ENCODE data around the gene DGKH. TPM values are rescaled to one million over a fixed set of nuclear protein-coding genes. Genes with fewer than 3 reads are reported as not detected.
"Not testable (repeated sequence)": the region's sequence is repeated elsewhere in the genome, so short reads cannot be mapped to it uniquely, and the experiment has no call there.

DGKH gene
- total RNA-seq, 3 donors from 2014 or later = 11.5 to 19.0 (median 19.0) TPM

DNA sequence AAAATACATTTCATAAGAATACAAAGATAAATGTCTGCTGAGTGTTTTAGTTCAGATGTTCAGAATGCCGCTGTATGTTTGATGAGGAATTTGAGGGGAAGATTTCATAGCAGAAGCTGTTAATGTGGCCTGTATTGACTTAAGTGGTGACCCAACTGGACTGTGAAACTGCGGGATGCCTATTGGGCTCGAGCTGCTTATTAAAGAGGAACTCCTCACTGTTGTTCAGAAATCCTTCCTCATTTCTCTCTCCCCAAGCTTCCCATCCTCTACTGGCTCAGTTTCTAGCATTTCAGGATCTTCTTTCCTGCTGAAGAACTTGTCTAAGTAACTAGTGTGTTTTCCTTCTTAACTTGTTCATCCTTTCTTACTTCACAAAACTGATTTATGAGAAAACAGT lies 20.4 kb downstream of the DGKH start:
- intact Hi-C loops (cut with DNase I; ENCODE audit: low total_unique reads) = no loop called here
- H3K36me3 ChIP-seq = no peaks in the 10 kb centered on the region

DNA sequence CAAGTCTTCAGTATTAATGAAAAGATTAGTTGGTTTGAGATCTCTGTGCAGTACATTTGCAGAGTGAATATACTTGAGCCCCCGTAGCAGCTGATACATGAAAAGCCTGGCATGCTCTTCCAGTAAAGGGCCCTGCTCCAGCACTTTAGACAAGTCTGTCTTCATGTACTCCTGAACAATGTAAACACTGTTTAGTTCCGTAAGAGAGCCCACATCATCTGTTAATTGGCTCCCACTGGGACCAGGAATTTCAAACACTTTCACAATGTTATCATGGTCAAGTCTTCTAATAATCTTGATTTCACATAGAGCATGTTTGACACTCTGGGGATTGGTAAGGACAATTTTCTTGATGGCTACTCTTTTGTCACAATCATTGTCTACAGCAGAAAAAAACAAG lies 22.2 kb downstream of the DGKH start:
- H3K27me3 ChIP-seq; H3K4me3 ChIP-seq; H3K36me3 ChIP-seq; H3K27ac ChIP-seq; H3K9me3 ChIP-seq; intact Hi-C loops (cut with DNase I; ENCODE audit: low total_unique reads); H3K4me1 ChIP-seq; DNase-seq (ENCODE audit: low spot score in 2 of 2): not testable (repeated sequence)

More for the DNA sequence above, 20.4 kb downstream of the DGKH start:
- TF ChIP-seq POLR2AphosphoS5 (IDR thresholded peaks at IDR 0.05) (no peak), POLR2A (IDR thresholded peaks at IDR 0.05) (no peak)
- TF ChIP-seq, protein P1, sequence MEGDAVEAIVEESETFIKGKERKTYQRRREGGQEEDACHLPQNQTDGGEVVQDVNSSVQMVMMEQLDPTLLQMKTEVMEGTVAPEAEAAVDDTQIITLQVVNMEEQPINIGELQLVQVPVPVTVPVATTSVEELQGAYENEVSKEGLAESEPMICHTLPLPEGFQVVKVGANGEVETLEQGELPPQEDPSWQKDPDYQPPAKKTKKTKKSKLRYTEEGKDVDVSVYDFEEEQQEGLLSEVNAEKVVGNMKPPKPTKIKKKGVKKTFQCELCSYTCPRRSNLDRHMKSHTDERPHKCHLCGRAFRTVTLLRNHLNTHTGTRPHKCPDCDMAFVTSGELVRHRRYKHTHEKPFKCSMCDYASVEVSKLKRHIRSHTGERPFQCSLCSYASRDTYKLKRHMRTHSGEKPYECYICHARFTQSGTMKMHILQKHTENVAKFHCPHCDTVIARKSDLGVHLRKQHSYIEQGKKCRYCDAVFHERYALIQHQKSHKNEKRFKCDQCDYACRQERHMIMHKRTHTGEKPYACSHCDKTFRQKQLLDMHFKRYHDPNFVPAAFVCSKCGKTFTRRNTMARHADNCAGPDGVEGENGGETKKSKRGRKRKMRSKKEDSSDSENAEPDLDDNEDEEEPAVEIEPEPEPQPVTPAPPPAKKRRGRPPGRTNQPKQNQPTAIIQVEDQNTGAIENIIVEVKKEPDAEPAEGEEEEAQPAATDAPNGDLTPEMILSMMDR (IDR thresholded peaks at IDR 0.05) = no peak
- no peak overlapping the region for H3K4me3 ChIP-seq
- DNase-seq (ENCODE audit: low spot score in 2 of 2) = no peak
- H3K27me3 ChIP-seq = no peaks in the 10 kb centered on the region
- no peak overlapping the region for H3K27ac ChIP-seq
- H3K4me1 ChIP-seq = no peaks in the 10 kb centered on the region
- H3K9me3 ChIP-seq = no peaks in the 10 kb centered on the region

GRCh38 chr13:42071179-42071578 lies 22.7 kb downstream of the DGKH start:
- not testable (repeated sequence) for H3K27ac ChIP-seq, H3K4me3 ChIP-seq

GRCh38 chr13:42071672-42072419 lies 23.4 kb downstream of the DGKH start:
- no peaks in the 10 kb centered on the region for H3K9me3 ChIP-seq
- H3K36me3 ChIP-seq = no peaks in the 10 kb centered on the region
- TF ChIP-seq POLR2A (IDR thresholded peaks at IDR 0.05) = no peak
- no peak for TF ChIP-seq POLR2AphosphoS5 (IDR thresholded peaks at IDR 0.05)
- TF ChIP-seq, protein P1 (IDR thresholded peaks at IDR 0.05) = no peak
- H3K4me1 ChIP-seq = no peaks in the 10 kb centered on the region
- H3K27me3 ChIP-seq = no peaks in the 10 kb centered on the region
- no peak overlapping the region for H3K4me3 ChIP-seq
- intact Hi-C loops (cut with DNase I; ENCODE audit: low total_unique reads) = no loop called here
- no peak for DNase-seq (ENCODE audit: low spot score in 2 of 2)
- H3K27ac ChIP-seq = no peak overlapping the region

More at GRCh38 chr13:42071179-42071578, 22.7 kb downstream of the DGKH start:
- H3K36me3 ChIP-seq; H3K4me1 ChIP-seq; DNase-seq (ENCODE audit: low spot score in 2 of 2); intact Hi-C loops (cut with DNase I; ENCODE audit: low total_unique reads); H3K27me3 ChIP-seq; H3K9me3 ChIP-seq: not testable (repeated sequence)

GRCh38 chr13:42073683-42074082 lies 25.2 kb downstream of the DGKH start:
- H3K27me3 ChIP-seq = no peaks in the 10 kb centered on the region
- H3K27ac ChIP-seq = no peak overlapping the region
- no peak for TF ChIP-seq POLR2A (IDR thresholded peaks at IDR 0.05)
- no peak for TF ChIP-seq POLR2AphosphoS5 (IDR thresholded peaks at IDR 0.05)
- intact Hi-C loops (cut with DNase I; ENCODE audit: low total_unique reads) = no loop called here
- H3K4me1 ChIP-seq = no peaks in the 10 kb centered on the region
- H3K9me3 ChIP-seq = no peaks in the 10 kb centered on the region
- H3K4me3 ChIP-seq = no peak overlapping the region
- DNase-seq (ENCODE audit: low spot score in 2 of 2) = no peak
- H3K36me3 ChIP-seq = no peaks in the 10 kb centered on the region

DNA sequence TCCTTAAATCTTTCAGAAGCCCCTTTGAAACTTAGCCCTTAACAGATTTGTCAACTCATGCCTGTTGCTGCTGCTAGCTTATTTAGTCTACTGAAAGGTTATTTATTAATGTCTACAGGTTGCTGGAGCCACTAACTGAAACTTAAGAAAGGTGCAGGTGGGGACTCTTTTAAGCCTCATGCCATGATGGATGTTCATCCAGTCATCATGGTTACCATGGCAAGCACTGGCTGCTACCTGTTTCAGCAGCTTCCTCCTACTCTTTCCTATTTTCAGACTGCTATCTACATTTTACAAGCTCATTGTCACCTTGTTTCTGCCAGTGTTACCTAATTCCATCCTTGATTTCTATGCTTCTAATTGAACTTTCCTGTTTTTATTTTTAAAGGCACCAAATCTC lies 27.1 kb downstream of the DGKH start:
- no peaks in the 10 kb centered on the region for H3K36me3 ChIP-seq
- H3K27ac ChIP-seq = no peak overlapping the region
- no peak for DNase-seq (ENCODE audit: low spot score in 2 of 2)
- no peaks in the 10 kb centered on the region for H3K4me1 ChIP-seq
- intact Hi-C loops (cut with DNase I; ENCODE audit: low total_unique reads) = no loop called here
- H3K9me3 ChIP-seq = no peaks in the 10 kb centered on the region
- TF ChIP-seq POLR2AphosphoS5 (IDR thresholded peaks at IDR 0.05) (no peak), POLR2A (IDR thresholded peaks at IDR 0.05) (no peak)
- TF ChIP-seq, protein P1 (IDR thresholded peaks at IDR 0.05) = no peak
- H3K4me3 ChIP-seq = no peak overlapping the region
- H3K27me3 ChIP-seq = no peaks in the 10 kb centered on the region

Data from breast epithelium (tissue), 4 donors.